DOHH2 (cell line): Measurements from ENCODE around the gene WDR87.

Source experiments
- H3F3A ChIP-seq: fragments of 200-600 bp; sonication (generic), shearing (Covaris generic); 2 replicates; pipeline ENCODE4 v1.6.0; 2016; ENCODE audit warnings: antibody characterized with exemption, mild to moderate bottlenecking; ENCODE audit not compliant: control insufficient read depth, insufficient read depth
- H3K27ac ChIP-seq: fragments of 200-600 bp; sonication (generic); 2 replicates; pipeline ENCODE4 v1.5.1; 2014; ENCODE audit warnings: low read depth, mild to moderate bottlenecking, low read length, moderate library complexity
- H3K27me3 ChIP-seq: fragments of 200-600 bp; sonication (generic); 2 replicates; pipeline ENCODE4 v1.6.1; 2014; ENCODE audit warnings: mild to moderate bottlenecking, low read length, mixed read lengths; ENCODE audit not compliant: control insufficient read depth
- H3K36me3 ChIP-seq: fragments of 200-600 bp; sonication (generic); 2 replicates; pipeline ENCODE4 v1.6.1; 2014; ENCODE audit warnings: mild to moderate bottlenecking, low read length, moderate library complexity, mixed read lengths; ENCODE audit not compliant: control insufficient read depth
- H3K4me1 ChIP-seq: fragments of 200-600 bp; sonication (generic); 2 replicates; pipeline ENCODE4 v1.6.1; 2014; ENCODE audit warnings: mild to moderate bottlenecking, low read length, mixed read lengths; ENCODE audit not compliant: control insufficient read depth
- H3K4me2 ChIP-seq: fragments of 200-600 bp; sonication (generic); 2 replicates; pipeline ENCODE4 v1.6.0; 2014; ENCODE audit warnings: mild to moderate bottlenecking, low read length, moderate library complexity
- H3K4me3 ChIP-seq: fragments of 200-600 bp; sonication (generic); 2 replicates; pipeline ENCODE4 v1.5.1; 2014; ENCODE audit warnings: mild to moderate bottlenecking, low read length, mixed read lengths
- H3K79me2 ChIP-seq: fragments of 200-600 bp; sonication (generic); 2 replicates; pipeline ENCODE4 v1.6.1; 2014; ENCODE audit warnings: mild to moderate bottlenecking, low read length, mixed read lengths; ENCODE audit not compliant: control insufficient read depth
- H3K9me2 ChIP-seq: fragments of 200-600 bp; sonication (generic); replicated peaks from 2 replicates; pipeline ENCODE4 v1.6.1; 2014; ENCODE audit warnings: mild to moderate bottlenecking, low read length, mixed read lengths; ENCODE audit not compliant: control insufficient read depth
- H3K9me3 ChIP-seq: fragments of 200-600 bp; sonication (generic); 2 replicates; pipeline ENCODE4 v1.6.1; 2014; ENCODE audit warnings: antibody characterized with exemption, low read length, mixed read lengths; ENCODE audit not compliant: control insufficient read depth, insufficient read depth
- H4K20me1 ChIP-seq: fragments of 200-600 bp; sonication (generic); 2 replicates; pipeline ENCODE4 v1.6.0; 2014; ENCODE audit warnings: low read depth, mild to moderate bottlenecking, antibody characterized with exemption, low read length, moderate library complexity; ENCODE audit not compliant: control insufficient read depth, insufficient read depth
- EZH2phosphoT487 ChIP-seq: fragments of 200-600 bp; sonication (generic); IDR thresholded peaks from 2 replicates; pipeline ENCODE4 v1.6.1; 2017; ENCODE audit warnings: borderline replicate concordance, mild to moderate bottlenecking, antibody characterized with exemption, low read length, moderate library complexity, mixed read lengths
- TF ChIP-seq, protein P1 (sequence below): fragments of 200-600 bp; sonication (generic); IDR thresholded peaks from one replicate; pipeline ENCODE4 v1.5.1; 2014; ENCODE audit warnings: antibody characterized with exemption, mild to moderate bottlenecking, low read depth, low read length; ENCODE audit not compliant: poor library complexity, severe bottlenecking

WDR87 gene

DNA sequence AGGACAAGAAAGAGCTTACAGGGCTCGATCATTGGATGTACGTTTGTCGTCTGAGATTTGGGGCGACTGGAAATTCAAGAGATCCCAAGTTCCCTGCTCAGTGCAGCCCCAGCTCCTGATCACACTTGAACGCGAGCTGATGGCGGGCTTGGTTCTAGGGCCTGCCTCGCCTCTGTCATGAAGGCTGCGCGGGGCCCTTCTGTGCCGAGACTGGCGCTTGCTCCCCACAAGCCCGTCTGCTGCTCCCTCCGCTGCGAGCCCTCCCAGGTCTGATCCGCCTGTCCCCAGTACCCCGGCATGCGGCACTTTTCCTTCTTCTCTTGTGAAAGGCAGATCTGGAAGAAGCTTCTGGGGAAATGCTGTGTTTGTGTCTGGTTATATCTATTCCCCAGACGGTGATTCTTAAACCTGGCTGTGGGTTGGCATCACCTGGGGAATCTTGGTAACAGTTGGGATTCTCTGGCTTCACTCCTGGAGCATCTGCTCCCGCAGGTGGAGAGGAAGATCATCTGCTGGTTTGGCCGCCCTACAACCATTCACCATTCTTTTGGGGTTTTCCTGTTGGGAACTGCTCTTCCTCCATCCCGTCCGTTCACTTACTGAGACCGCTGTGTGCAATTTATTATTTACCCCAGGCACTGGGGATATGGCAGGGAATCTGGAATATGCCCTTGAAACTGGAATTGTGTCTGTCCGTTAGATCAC lies 44.2 kb upstream of the WDR87 start:
- peaks cover 17% of the 10 kb centered on the region for H3F3A ChIP-seq
- H3K4me1 ChIP-seq = peaks cover 70% of the 10 kb centered on the region
- H4K20me1 ChIP-seq = no peaks in the 10 kb centered on the region
- no peaks in the 10 kb centered on the region for H3K9me2 ChIP-seq
- H3K4me3 ChIP-seq = peak overlapping the region; percentile 57
- H3K9me3 ChIP-seq = no peaks in the 10 kb centered on the region
- H3K79me2 ChIP-seq = peaks cover 86% of the 10 kb centered on the region
- peaks cover 3% of the 10 kb centered on the region; the same call in 1 of the 2 replicates for H3K36me3 ChIP-seq
- peak overlapping the region; percentile 72 for H3K4me2 ChIP-seq
- H3K27ac ChIP-seq = peak overlapping the region; percentile 80
- H3K27me3 ChIP-seq = no peaks in the 10 kb centered on the region
- TF ChIP-seq, protein P1, sequence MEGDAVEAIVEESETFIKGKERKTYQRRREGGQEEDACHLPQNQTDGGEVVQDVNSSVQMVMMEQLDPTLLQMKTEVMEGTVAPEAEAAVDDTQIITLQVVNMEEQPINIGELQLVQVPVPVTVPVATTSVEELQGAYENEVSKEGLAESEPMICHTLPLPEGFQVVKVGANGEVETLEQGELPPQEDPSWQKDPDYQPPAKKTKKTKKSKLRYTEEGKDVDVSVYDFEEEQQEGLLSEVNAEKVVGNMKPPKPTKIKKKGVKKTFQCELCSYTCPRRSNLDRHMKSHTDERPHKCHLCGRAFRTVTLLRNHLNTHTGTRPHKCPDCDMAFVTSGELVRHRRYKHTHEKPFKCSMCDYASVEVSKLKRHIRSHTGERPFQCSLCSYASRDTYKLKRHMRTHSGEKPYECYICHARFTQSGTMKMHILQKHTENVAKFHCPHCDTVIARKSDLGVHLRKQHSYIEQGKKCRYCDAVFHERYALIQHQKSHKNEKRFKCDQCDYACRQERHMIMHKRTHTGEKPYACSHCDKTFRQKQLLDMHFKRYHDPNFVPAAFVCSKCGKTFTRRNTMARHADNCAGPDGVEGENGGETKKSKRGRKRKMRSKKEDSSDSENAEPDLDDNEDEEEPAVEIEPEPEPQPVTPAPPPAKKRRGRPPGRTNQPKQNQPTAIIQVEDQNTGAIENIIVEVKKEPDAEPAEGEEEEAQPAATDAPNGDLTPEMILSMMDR = no peak
- no peak for TF ChIP-seq EZH2phosphoT487

DNA sequence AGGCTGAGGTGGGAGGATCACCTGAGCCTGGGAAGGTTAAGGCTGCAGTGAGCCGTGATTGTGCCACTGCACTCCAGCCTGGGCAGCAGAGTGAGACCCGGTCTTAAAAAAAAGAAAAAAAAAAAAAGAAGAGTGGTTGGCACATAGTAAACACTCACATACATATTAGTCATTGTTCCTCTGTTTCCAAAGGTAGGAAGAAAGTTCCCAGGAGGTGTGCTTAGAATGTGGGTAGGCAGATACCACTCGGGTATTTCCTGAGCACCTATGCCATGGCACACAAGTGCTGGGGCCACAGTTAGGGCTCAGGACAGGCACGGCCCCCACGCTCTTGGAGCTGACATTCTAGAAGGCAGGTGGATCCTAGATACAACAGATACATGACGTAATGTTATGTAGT lies 42.0 kb upstream of the WDR87 start:
- peaks cover 87% of the 10 kb centered on the region for H3K79me2 ChIP-seq
- peaks cover 3% of the 10 kb centered on the region for H3K36me3 ChIP-seq
- TF ChIP-seq, protein P1 = no peak
- TF ChIP-seq EZH2phosphoT487 = no peak
- no peak overlapping the region; the same call in 1 of the 2 replicates for H3K27ac ChIP-seq
- no peaks in the 10 kb centered on the region for H3K27me3 ChIP-seq
- no peaks in the 10 kb centered on the region for H3K9me2 ChIP-seq
- no peak overlapping the region for H3K4me2 ChIP-seq
- no peaks in the 10 kb centered on the region for H4K20me1 ChIP-seq
- H3K4me3 ChIP-seq = no peak overlapping the region
- H3K4me1 ChIP-seq = peaks cover 50% of the 10 kb centered on the region
- peaks cover 8% of the 10 kb centered on the region for H3F3A ChIP-seq
- no peaks in the 10 kb centered on the region for H3K9me3 ChIP-seq

DNA sequence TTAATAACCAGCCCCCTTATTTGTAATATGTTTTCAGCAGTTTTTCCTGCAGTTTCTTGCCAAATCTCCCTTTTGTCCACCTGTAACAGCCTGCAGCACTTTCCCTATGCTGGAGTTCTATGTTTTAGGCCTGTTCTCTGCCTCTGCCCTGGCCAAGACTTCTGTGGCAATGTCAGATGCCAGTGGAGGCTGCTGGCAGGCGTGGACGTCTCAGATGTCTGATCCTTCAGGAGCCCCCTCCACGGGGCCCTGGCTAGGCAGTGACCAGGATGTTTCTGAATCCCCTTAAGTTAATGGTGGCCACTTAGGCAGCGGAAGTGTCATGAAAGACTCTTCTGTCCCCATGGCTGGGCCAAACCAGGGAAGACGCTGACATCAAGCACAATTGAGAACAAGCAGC lies 41.4 kb upstream of the WDR87 start:
- H4K20me1 ChIP-seq = no peaks in the 10 kb centered on the region
- no peaks in the 10 kb centered on the region for H3K27me3 ChIP-seq
- H3F3A ChIP-seq = peaks cover 8% of the 10 kb centered on the region
- H3K79me2 ChIP-seq = peaks cover 87% of the 10 kb centered on the region
- H3K4me2 ChIP-seq = no peak overlapping the region
- no peaks in the 10 kb centered on the region for H3K9me3 ChIP-seq
- H3K9me2 ChIP-seq = no peaks in the 10 kb centered on the region
- H3K27ac ChIP-seq = no peak overlapping the region; the same call in 1 of the 2 replicates
- no peak overlapping the region for H3K4me3 ChIP-seq
- peaks cover 3% of the 10 kb centered on the region for H3K36me3 ChIP-seq
- TF ChIP-seq EZH2phosphoT487 = no peak
- TF ChIP-seq, protein P1 = no peak
- peaks cover 44% of the 10 kb centered on the region for H3K4me1 ChIP-seq
